Caco-2 (cell line): Measurements from ENCODE around the gene GALK1. TPM values are rescaled to one million over a fixed set of nuclear protein-coding genes. Genes with fewer than 3 reads are reported as not detected.
A peak's percentile ranks its signal among the peaks of the same experiment; 100 is the strongest.

ENCODE experiments used
- BruUV-seq: library from RNA; stranded (reverse); fragments of 400-500 nt; replicated peaks from 2 replicates; lab custom pipeline; 2021; lab: Mats Ljungman, UMichigan
- CTCF ChIA-PET: fragments of 300-600 bp; sonication (Branson Sonifier 250); formaldehyde crosslinking; loops from one replicate; lab custom pipeline; 2022; ENCODE audit warnings: antibody characterized with exemption; lab: Charles Lee
- POLR2A ChIA-PET: fragments of 300-600 bp; sonication (Branson Sonifier 250); formaldehyde crosslinking; loops from one replicate; lab custom pipeline; 2022; ENCODE audit warnings: antibody characterized with exemption; lab: Charles Lee
- DNase-seq, 2 experiments: peaks; one replicate each; pipeline versions ENCODE4 v3.0.0 to v3.0.0-alpha.2; 2020 to 2022
- H3K27me3 ChIP-seq: replicated peaks from 2 replicates; pipeline ENCODE4 v1.6.0; 2011; ENCODE audit warnings: low read length; ENCODE audit not compliant: control insufficient read depth, insufficient read depth
- H3K36me3 ChIP-seq: 2 replicates; pipeline ENCODE4 v1.5.1; 2011; ENCODE audit warnings: low read length; ENCODE audit not compliant: control insufficient read depth, insufficient read depth
- H3K4me1 ChIP-seq: fragments of 250-450 bp; sonication (Bioruptor Pico); 2 replicates; pipeline ENCODE4 v1.5.1; 2020; ENCODE audit warnings: mild to moderate bottlenecking
- H3K4me3 ChIP-seq: 2 replicates; pipeline ENCODE4 v1.5.1; 2011; ENCODE audit warnings: low read depth, mild to moderate bottlenecking, control low read depth, low read length
- H3K9me3 ChIP-seq: fragments of 250-450 bp; sonication (Bioruptor Pico); 2 replicates; pipeline ENCODE4 v1.5.1; 2020; ENCODE audit warnings: mild to moderate bottlenecking, moderate library complexity
- H3K27ac Mint-ChIP-seq: one replicate; pipeline ENCODE4 v1.8.0; 2022; ENCODE audit warnings: mixed read lengths; ENCODE audit not compliant: unreplicated experiment
- H3K27me3 Mint-ChIP-seq: one replicate; pipeline ENCODE4 v1.8.0; 2022; ENCODE audit warnings: mixed read lengths; ENCODE audit not compliant: insufficient read depth, unreplicated experiment
- H3K36me3 Mint-ChIP-seq: one replicate; pipeline ENCODE4 v1.8.0; 2022; ENCODE audit warnings: mild to moderate bottlenecking, mixed read lengths; ENCODE audit not compliant: insufficient read depth, unreplicated experiment
- H3K4me1 Mint-ChIP-seq: one replicate; pipeline ENCODE4 v1.8.0; 2022; ENCODE audit warnings: low read depth, mixed read lengths; ENCODE audit not compliant: unreplicated experiment
- H3K4me3 Mint-ChIP-seq: one replicate; pipeline ENCODE4 v1.8.0; 2022; ENCODE audit warnings: mild to moderate bottlenecking, moderate library complexity, mixed read lengths; ENCODE audit not compliant: unreplicated experiment
- H3K9me3 Mint-ChIP-seq: one replicate; pipeline ENCODE4 v1.8.0; 2022; ENCODE audit warnings: mixed read lengths; ENCODE audit not compliant: unreplicated experiment
- CTCF ChIP-seq, 2 experiments: fragments of 200-600 bp in 1 of 2; IDR thresholded peaks; 1 replicate in 1 of 2; 2 replicates in 1 of 2; pipeline versions ENCODE4 v1.5.1 to v1.8.0; 2011 to 2022; ENCODE audit warnings: antibody characterized with exemption in 1 of 2, control low read depth in 1 of 2, inconsistent platforms in 1 of 2, low read depth in 1 of 2, low read length in 1 of 2, mild to moderate bottlenecking in 1 of 2, moderate library complexity in 1 of 2; ENCODE audit not compliant: insufficient read depth in 1 of 2, severe bottlenecking in 1 of 2, unreplicated experiment in 1 of 2
- intact Hi-C: fragments of 100-400 bp; cut with micrococcal nuclease; formaldehyde crosslinking; loops from one replicate; pipeline ENCODE4 v1.10.0; 2022; ENCODE audit not compliant: unreplicated experiment
- total RNA-seq: library from RNA; stranded (reverse); gene quantifications from 2 replicates; pipeline ENCODE4 v1.2.3, GENCODE V29; 2022

GALK1 gene
- total RNA-seq, 1 experiment from 2014 or later = 41.1 TPM

GRCh38 chr17:75750661-75751423 lies 14.2 kb downstream of the GALK1 start:
- H3K9me3 Mint-ChIP-seq = no peaks in the 10 kb centered on the region
- ChIA-PET CTCF (interaction anchor here (0.5 to 5.3 kb wide), 6 partner anchors 14 to 118 kb away, joined by 3 to 100 read pairs (median 5); partner anchors contain the start of genes GALK1 and SMIM5), POLR2A (interaction anchor here (0.6 kb wide), 1 partner anchor 78 kb away, joined by 6 read pairs; no protein-coding TSS in a partner anchor)
- no peak overlapping the region for H3K27ac Mint-ChIP-seq
- DNase-seq = no peak
- H3K4me3 Mint-ChIP-seq = no peak overlapping the region
- Histone ChIP-seq H3K4me1 (peaks cover 7% of the 10 kb centered on the region; the same call in 1 of the 2 replicates), H3K9me3 (no peaks in the 10 kb centered on the region), H3K36me3 (peaks cover 3% of the 10 kb centered on the region; the same call in 1 of the 2 replicates), H3K27me3 (no peaks in the 10 kb centered on the region), H3K4me3 (no peak overlapping the region)
- no TSS peak for BruUV-seq
- intact Hi-C loops = no loop called here
- peaks cover 29% of the 10 kb centered on the region for H3K36me3 Mint-ChIP-seq
- TF ChIP-seq CTCF (IDR thresholded peaks at IDR 0.05; ENCODE audit: insufficient read depth in 1 of 2, low read depth in 1 of 2, low read length in 1 of 2, severe bottlenecking in 1 of 2, unreplicated experiment in 1 of 2) = no peak
- peaks cover 7% of the 10 kb centered on the region for H3K4me1 Mint-ChIP-seq
- no peaks in the 10 kb centered on the region for H3K27me3 Mint-ChIP-seq

GRCh38 chr17:75749545-75750389 lies 15.2 kb downstream of the GALK1 start:
- intact Hi-C loops = no loop called here
- ChIA-PET CTCF (interaction anchor here (0.6 to 5.3 kb wide), 16 partner anchors 10 to 148 kb away, joined by 3 to 100 read pairs (median 4); partner anchors contain the start of genes GALK1, ITGB4 and SMIM5), POLR2A (interaction anchor here (0.5 kb wide), 1 partner anchor 47 kb away, joined by 3 read pairs; no protein-coding TSS in a partner anchor)
- H3K4me3 Mint-ChIP-seq = no peak overlapping the region
- peak; percentile 77 to 88 for DNase-seq
- peak; percentile 86 to 97 for TF ChIP-seq CTCF (IDR thresholded peaks at IDR 0.05; ENCODE audit: insufficient read depth in 1 of 2, low read depth in 1 of 2, low read length in 1 of 2, severe bottlenecking in 1 of 2, unreplicated experiment in 1 of 2)
- H3K36me3 ChIP-seq = peaks cover 1% of the 10 kb centered on the region; the same call in 1 of the 2 replicates
- peaks cover 25% of the 10 kb centered on the region for H3K36me3 Mint-ChIP-seq
- H3K27me3 Mint-ChIP-seq = no peaks in the 10 kb centered on the region
- H3K27ac Mint-ChIP-seq = no peak overlapping the region
- H3K4me1 ChIP-seq = peaks cover 4% of the 10 kb centered on the region; the same call in 1 of the 2 replicates
- H3K4me1 Mint-ChIP-seq = peaks cover 4% of the 10 kb centered on the region
- no TSS peak for BruUV-seq
- H3K4me3 ChIP-seq = no peak overlapping the region
- no peaks in the 10 kb centered on the region for H3K9me3 ChIP-seq
- H3K9me3 Mint-ChIP-seq = no peaks in the 10 kb centered on the region
- no peaks in the 10 kb centered on the region for H3K27me3 ChIP-seq

- DNase-seq = no peak
- H3K4me1 ChIP-seq = no peaks in the 10 kb centered on the region
- H3K27me3 ChIP-seq = no peaks in the 10 kb centered on the region
- no peaks in the 10 kb centered on the region for H3K27me3 Mint-ChIP-seq
- no peak overlapping the region for H3K4me3 ChIP-seq
- H3K9me3 Mint-ChIP-seq = no peaks in the 10 kb centered on the region
- no peak for TF ChIP-seq CTCF (IDR thresholded peaks at IDR 0.05; ENCODE audit: insufficient read depth in 1 of 2, low read depth in 1 of 2, low read length in 1 of 2, severe bottlenecking in 1 of 2, unreplicated experiment in 1 of 2)
- no peak overlapping the region for H3K4me3 Mint-ChIP-seq
- ChIA-PET CTCF (interaction anchor here (0.6 to 5.3 kb wide), 15 partner anchors 11 to 516 kb away, joined by 3 to 100 read pairs (median 8); partner anchors contain the start of genes GALK1, ITGB4 and SMIM5), POLR2A (interaction anchor here (0.8 kb wide), 1 partner anchor 65 kb away, joined by 3 read pairs; no protein-coding TSS in a partner anchor)
- no peaks in the 10 kb centered on the region for H3K36me3 ChIP-seq
- H3K4me1 Mint-ChIP-seq = no peaks in the 10 kb centered on the region
- H3K9me3 ChIP-seq = no peaks in the 10 kb centered on the region
- H3K27ac Mint-ChIP-seq = no peak overlapping the region
- intact Hi-C loops = loop anchor here (1.0 kb wide), 2 partner anchors 73 to 115 kb away; partner anchors contain the start of gene SMIM5
- H3K36me3 Mint-ChIP-seq = peaks cover 22% of the 10 kb centered on the region
- no TSS peak for BruUV-seq
These were observed 16.3 kb downstream of the GALK1 start for GRCh38 chr17:75748706-75749105.
